ENCODE data around the gene EPB41L4B.

EPB41L4B gene

DNA sequence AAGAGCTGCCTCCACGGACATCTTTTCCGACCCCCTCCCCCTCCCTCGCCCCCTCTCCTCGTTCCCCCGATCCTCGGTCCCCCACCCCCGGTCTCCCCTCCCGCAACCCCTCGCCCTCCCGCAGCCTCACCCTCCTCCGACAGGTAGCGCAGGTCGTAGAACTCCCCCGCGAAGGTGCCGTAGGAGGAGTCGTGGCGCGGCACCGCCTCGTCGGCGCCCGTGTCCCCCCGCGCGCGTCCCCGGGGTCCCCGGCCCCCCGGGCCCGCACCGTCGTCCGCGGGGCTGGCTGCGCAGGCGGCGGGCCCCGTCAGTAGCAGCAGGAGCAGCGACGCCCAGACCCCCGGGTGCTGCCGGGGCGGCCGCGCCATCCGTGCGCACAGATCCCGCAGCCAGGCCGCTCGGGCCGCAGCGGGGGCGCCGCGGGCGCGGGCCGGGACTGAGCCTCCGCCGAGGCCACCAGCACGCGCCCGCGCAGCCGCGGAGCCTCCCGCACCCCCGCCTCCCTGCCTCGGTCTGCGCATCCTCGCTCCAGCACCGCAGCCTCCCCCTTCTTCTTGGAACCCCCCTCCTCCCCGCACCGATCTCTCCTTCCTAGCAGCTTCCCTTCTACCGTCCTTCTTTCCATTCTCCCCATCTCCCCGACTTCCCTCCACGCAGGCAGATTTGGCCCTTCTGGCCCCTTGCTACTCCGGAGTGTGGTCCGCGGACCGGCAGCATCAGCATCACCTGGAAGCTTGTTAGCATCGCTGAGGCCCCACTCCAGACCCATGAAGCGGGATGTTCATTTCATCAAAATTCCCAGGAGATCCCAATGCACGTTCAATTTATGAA is 153.9 kb downstream of the EPB41L4B start, which contains the start of gene FRRS1L:
TSS of gene FRRS1L (minus strand) at position 479 of the 831 bp plus-strand sequence. CDS start at position 368, 111 bp downstream.
- in situ Hi-C loops (cut with MboI; ENCODE audit: low sequenced_read_pairs), result no loop called here

DNA sequence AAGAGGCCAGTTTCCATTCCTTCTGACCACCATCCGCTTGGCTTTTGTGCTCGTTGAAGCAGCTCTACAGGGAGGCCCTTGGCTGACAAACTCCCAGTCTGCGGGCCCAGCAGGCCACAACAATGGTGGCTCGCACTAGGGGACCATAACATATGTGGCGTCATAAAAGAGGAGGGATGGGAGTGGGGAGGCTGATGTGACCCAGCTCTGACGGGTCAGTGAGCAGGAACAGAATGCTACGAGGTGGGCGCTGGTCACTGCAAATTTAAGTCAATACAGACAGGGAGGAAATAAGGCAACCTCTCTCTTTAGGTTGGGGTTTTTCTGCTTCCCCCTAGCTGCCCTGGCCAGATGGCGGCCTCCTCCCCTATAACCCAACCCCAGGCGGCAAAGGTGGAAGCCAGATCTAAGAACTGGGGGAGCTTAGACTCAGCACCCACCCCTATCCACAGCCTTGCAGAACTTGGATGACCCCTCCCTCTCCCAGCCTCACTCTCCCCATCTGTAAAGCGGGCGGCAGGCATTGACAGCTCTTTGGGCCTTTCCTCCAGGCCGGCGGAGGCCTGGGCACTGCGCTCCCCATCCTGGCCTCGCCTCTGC is 154.6 kb downstream of the EPB41L4B start:
- in situ Hi-C loops (cut with MboI; ENCODE audit: low sequenced_read_pairs), result no loop called here

DNA sequence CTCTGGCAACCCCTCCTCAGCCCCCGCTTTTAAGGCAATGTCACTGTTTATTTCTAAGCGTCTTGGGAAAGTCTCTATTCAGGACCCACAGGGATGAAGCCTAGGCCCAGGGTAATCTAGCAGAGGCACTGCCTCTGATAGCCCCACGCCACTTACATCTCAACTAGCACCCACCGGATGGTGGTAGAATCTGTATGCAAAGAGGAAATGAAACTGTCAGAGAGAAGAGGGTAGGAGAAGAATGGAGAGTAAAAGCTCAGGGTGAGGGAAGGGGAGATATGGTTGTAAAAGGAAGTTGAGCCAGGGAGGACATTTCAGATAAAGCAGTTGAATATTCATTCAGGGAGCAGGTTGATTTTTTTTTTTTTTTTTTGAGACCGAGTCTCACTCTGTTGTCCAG is 156.8 kb downstream of the EPB41L4B start:
- in situ Hi-C loops (cut with MboI; ENCODE audit: low sequenced_read_pairs), result no loop called here

DNA sequence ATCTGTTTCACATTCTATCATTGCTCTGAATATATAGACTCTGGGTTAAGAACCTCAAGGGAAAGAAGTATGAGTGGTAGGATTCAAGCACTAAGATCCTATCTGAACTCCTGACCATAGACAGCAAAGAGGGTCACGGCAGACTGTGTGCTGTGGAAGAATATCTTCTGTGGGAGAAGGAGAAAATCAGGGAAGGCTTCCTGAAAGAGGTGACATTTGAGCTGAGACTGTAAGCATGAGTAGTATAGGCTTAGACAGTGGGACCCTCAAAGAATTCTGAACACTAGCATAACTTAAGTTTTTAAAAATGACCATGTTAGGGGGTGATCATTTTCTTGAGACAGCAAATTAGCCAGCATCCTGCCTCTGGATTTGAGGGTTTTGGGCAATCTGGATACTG is 157.7 kb downstream of the EPB41L4B start:
- in situ Hi-C loops (cut with MboI; ENCODE audit: low sequenced_read_pairs), result no loop called here

DNA sequence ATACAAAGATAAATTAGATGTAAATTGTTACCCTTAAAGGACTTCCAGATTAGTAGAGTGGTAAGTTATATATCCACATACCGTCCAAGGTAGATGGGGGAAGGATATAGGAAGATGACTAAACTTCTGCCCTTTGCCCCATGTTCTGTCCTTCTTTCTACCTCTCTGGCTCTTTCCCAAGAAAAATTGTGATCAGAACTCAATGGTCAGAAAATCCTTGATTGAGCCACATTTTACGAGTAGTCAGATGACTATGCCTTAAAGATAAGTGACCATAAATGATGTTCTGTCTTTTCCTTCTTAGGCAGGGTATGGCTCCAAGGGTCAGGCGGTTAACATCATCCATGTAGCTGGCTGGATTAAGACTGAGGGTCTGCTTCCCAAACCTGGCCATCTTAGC is 158.2 kb downstream of the EPB41L4B start:
- in situ Hi-C loops (cut with MboI; ENCODE audit: low sequenced_read_pairs), result no loop called here

DNA sequence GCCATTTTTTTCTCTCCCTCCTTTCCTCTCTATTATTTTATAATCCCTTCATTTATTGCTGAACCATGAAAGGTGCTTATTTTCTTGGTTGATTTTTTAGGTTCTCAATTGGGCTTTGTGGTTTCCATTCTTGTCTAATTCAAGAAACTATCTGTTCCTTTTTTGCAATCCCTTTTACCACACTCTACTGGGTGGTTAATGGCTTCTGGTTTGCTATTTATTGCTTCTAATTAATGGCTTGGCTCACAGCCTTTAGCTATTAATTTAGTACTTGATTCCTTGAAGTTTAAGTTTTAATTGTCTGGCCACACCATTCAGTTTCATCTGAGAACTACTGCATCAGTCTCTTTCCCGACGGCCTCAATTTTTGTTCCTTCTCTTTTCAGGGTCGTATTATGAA is 159.4 kb downstream of the EPB41L4B start:
- in situ Hi-C loops (cut with MboI; ENCODE audit: low sequenced_read_pairs), result no loop called here

DNA sequence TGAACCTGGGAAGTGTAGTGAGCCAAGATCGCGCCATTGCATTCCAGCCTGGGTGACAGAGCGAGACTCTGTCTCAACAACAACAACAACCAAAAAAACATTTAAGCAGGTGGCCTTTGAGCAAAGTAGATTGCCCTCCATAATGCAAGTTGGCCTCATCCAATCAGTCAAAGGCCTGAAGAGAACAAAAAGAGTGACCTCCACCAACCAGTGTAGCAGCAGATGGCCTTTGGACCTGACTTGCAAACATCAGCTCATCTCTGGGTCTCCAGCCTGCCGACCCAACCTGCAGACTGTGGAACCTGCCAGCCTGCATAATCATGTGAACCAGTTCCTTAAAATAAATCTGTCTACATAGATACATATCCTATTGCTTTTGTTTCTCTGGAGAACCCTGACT is 161.3 kb downstream of the EPB41L4B start:
- in situ Hi-C loops (cut with MboI; ENCODE audit: low sequenced_read_pairs), result no loop called here

DNA sequence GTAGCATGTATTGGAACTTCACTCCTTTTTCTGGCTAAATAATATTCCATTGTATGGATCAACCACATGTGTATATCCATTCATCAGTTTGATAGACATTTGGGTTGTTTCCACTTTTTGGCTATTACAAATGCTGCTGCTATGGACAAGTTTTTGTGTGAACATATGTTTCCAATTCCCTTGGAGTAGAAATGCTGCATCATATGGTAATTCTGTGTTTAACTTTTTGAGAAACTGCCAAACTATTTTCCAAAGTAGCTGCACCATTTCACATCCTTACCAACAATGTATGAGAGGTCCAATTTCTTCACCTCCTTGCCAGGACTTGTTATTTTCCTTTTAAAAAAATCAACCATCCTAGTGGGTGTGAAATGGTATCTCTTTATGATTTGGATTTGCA is 162.2 kb downstream of the EPB41L4B start:
- in situ Hi-C loops (cut with MboI; ENCODE audit: low sequenced_read_pairs), result no loop called here

DNA sequence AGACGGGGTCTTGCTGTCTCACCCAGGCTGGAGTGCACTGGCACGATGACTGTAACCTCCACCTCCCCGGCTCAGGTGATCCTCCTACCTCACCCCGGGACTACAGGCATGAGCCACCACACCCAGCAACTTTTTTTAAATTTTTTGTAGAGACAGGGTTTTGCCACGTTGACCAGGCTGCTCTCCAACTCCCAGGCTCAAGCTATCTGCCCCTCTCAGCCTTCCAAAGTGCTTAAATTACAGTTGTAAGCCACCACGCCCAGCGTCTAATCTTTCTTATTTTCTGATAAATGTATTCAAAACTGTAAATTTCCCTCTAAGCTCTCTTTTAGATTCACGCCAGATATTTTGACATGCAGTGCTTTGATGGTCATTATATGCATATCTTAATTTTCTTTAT is 164.2 kb downstream of the EPB41L4B start:
- in situ Hi-C loops (cut with MboI; ENCODE audit: low sequenced_read_pairs), result no loop called here

DNA sequence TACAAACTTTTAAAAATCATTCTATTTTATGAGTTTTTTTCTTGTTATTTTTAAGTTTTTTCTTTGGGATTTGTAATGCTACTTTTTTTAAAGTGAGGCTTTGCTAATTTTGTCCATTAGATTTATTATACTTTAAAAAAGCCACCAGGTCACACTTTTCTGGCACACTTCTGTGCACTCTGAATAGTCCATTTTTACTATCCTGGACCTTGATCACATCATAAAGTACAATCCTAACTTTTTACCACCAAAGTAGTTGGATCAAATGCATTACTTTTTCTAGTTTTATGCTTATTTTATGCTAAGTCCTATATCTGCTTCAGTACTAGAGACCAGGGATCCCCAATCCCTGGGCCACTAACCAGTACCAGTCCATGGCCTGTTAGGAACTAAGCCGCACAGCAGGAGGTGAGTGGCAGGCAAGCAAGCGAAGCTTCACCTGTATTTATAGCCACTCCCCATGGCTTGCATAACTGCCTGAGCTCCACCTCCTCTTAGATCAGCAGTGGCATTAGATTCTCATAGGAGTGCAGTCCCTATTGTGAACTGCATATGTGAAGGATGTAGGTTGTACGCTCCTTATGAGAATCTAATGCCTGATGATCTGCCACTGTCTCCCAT is 169.8 kb downstream of the EPB41L4B start:
- in situ Hi-C loops (cut with MboI; ENCODE audit: low sequenced_read_pairs), result no loop called here

DNA sequence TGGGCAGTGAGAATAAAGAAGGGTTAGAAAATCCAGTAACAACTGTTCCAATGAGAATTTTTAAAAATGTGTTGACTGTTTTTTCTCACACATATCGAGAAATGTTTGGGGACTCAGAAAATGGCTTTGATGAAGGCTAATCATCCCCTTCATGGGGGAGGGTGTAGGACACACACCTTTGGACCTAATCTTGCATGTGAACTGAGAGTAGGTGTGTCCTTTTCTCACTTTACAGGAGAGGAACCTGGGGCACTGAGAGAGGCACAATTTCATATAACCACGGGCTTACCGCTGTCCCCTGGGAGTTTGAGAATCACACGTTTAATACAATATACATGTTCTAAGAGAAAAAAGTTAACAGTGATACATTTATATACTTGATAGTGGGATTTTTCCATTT is 171.1 kb downstream of the EPB41L4B start:
- in situ Hi-C loops (cut with MboI; ENCODE audit: low sequenced_read_pairs), result no loop called here

DNA sequence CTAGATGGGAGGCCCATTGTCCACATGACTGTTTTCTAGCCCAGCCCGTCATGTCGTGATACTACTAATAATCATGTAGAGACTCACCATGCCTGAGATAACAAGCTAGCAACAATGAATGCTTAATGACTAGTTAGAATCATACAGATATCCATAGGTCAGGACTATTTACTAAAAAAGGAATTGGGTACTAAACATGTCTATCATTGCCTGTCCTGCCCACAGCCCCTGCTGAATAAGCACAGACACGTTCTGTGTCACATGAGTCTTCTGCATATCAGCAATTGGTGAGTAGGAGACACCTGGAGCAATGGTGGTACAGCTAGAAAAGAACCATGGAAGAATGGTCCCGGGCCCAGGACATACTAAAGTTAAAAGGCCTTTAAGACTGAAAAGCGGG is 171.8 kb downstream of the EPB41L4B start:
- in situ Hi-C loops (cut with MboI; ENCODE audit: low sequenced_read_pairs), result no loop called here

DNA sequence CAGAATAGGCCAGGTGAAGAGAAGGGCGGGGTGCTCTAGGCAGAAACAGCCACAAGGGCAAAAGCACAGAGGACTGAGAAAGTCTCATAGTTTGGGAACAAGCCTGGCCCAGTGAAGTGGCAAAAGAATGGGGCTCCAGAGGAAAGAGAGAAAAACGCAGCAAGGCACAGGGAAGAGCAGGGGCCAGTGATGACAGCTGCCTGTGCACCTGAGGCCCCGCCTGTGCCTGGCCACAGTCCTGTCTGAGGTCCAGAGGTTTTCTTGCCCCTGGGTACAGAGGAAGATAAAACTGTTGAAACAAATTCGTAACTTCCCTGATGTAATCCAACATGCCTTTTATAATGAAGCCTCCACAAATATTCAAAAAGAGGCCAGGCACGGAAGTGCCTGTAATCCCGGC is 175.8 kb downstream of the EPB41L4B start:
- in situ Hi-C loops (cut with MboI; ENCODE audit: low sequenced_read_pairs), result no loop called here

DNA sequence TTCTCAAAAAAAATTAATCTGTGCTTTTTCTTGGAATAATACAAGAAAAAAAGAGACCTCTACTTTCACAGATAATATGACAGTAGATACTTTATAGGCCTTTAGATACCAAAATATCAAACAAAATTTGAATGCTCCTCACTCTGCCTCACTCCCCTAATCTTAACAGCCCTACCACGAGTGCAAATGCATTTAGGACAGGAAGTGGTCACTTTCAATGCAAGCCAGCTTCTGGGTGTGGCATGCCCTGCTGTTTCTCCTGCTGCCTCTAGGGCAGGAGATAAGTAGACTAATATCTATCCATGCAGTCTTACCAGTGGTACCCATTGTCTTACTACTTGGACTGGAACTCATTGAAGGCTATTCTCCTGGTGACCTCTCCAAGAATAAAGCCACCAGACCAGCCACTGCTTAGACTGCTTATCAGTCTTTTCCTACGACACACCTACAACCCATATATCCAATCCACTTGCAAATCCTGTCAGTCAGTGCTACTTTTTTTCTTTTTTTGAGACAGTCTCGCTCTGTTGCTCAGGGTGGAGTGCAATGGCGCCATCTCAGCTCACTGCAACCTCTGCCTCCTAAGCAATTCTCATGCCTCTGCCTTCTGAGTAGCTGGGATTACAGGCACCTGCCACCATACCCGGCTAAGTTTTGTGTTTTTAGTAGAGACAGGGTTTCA is 176.8 kb downstream of the EPB41L4B start:
- in situ Hi-C loops (cut with MboI; ENCODE audit: low sequenced_read_pairs), result no loop called here

DNA sequence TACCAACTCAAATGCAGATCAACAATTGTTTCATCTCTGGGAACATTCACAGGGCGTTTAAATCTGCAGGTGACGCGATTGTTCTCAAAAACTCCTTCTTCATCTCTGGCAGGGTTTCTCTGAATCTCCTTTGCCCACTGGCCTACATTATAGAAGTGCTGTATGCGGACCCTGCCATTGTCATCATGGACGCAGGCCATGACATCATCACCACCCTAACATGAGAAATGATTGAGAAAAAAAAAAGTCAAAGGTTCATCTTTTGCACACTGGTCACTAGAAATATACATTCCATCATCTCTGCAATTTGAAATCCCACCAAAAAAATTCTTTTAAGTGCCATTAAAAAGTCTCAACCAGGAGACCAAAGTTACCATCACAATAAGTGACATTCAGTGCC is 179.5 kb downstream of the EPB41L4B start:
- in situ Hi-C loops (cut with MboI; ENCODE audit: low sequenced_read_pairs), result no loop called here

DNA sequence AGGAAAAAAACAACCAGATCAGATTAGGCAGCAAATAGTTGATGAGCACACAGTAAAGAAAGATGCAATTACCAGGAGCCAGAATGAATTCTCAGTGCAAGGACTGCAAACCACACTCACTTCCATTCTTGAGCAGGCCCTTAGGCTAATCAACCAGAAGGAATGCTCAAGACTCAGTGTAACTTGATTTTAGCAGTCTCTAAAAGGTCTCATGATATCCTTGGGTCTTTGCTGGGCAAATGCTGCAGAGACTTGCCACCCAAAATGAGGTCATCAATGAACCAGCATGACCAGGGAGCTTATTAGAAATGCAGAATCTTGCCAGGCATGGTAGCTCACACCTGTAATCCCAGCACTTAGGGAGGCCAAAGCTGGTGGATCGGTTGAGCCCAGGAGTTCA is 181.0 kb downstream of the EPB41L4B start:
- in situ Hi-C loops (cut with MboI; ENCODE audit: low sequenced_read_pairs), result no loop called here

DNA sequence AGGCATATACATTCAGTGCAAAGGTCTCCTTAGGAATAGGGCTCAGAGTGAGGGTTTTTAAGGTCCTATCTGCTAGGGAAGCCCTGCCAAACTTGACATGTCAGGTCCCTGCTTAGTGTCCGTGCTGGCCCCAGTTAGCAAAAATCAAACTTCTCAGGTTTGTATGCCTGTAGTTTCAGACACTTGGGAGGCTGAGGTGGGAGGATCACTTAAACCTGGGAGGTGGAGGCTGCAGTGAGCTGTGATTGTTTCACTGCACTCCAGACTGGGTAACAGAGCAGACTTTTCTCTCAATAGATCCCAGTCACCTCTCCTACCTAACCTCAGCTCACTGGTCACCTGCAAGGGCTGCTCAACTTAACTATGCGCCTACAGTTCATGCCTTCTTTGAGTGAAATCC is 182.4 kb downstream of the EPB41L4B start:
- in situ Hi-C loops (cut with MboI; ENCODE audit: low sequenced_read_pairs), result no loop called here

DNA sequence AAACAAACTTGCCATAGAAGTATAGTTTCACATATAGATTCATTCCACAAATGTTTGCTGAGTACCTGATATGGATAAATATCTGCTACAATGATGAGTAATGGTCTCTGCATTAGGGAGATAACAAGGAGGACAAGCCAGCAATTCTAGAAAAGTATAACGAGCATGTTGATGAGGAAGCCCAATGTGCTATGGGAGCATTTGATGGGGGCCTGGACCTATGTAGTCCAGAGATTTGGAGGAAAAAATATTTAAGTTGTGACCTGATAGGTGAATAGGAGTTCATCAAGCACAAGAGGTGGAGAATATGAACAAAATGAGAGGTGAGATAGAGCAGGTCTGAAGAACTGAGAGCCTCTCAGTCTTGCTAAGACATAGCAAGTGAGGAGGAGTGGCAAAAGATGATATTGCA is 186.7 kb downstream of the EPB41L4B start:
- in situ Hi-C loops (cut with MboI; ENCODE audit: low sequenced_read_pairs), result no loop called here

DNA sequence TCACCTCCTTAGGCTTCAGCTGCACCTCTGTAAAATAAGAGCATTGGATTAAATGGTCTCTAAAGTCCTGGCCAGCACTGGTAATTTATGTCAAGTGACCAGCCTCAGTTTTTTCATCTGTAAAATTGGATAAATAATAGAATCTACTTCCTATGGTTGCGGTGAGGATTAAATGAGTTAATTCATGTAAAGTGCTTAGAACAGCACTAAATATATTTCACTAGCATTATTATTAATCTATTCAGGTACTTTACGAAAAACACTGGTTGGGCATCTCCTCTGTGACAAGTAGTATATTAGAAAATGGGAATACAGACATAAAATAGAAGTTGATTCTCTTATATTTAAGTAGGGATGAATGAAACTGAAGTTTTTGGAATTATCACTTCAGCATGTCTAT is 187.3 kb downstream of the EPB41L4B start:
- in situ Hi-C loops (cut with MboI; ENCODE audit: low sequenced_read_pairs), result no loop called here

DNA sequence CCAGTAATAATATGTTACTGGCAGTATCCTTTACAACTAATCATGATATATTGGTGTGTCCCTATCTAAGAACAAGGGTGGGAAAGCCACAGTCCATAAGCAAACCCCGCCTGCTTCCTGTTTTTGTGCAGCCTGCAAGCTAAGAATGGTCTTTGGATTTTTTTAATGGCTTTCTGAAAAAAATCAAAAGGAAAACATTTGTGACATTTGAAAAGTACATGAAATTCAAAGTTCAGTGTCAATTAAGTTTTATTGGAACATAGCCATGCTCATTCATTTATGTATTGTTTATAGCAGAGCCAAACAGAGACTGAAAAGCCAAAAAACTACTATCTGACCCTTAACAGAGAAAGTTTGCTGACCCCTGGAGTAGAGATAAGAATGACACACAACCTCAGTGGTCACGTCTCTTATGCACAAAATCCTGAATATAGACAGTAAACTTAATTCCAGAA is 188.3 kb downstream of the EPB41L4B start:
- in situ Hi-C loops (cut with MboI; ENCODE audit: low sequenced_read_pairs), result no loop called here

DNA sequence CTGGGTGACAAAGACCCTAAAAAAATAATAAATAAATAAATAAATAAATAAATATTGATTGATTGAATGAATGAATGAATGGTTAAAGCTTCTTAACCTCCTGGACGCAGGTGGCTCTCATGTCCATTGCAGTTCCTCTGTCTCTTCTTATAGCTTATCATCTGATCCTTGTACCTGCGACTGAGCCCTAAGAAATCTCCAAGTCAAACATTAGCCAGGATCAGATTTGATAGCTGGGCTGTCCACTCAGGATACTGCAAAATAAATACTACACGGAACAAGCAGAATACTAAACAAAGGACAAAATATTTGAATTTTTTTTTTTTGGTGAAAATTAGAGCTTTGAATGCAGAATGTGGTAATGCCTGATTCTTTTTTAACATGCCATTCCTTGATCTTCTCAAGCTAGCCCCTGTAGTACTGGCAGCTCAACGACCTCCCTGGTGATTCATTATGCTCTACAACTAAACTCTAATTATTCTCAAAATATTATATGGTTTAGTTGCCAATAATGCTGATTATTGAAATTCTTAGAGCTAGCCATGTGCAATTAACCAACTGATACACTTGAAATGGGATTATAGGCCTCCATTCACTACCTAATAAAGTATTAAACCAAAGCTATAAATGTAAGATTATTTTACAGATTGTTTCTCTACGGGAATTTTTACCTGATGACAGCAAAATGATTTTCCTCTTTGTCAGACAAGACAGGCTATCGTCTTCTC is 191.2 kb downstream of the EPB41L4B start:
- in situ Hi-C loops (cut with MboI; ENCODE audit: low sequenced_read_pairs), result no loop called here

Measured in hTERT RPE-1 (cell line).